HT1080 (cell line): Measurements from ENCODE around the gene CHCHD3. TPM values are rescaled to one million over a fixed set of nuclear protein-coding genes. Genes with fewer than 3 reads are reported as not detected.
"Not testable (repeated sequence)": the region's sequence is repeated elsewhere in the genome, so short reads cannot be mapped to it uniquely, and the experiment has no call there.

ENCODE experiments used
- DNase-seq: peaks from one replicate; pipeline ENCODE4 v3.0.0-alpha.2; 2015; ENCODE audit warnings: low read depth
- total RNA-seq: library from RNA; depleted of rRNA; stranded (reverse); fragments of >200 nt; shearing (Covaris generic); gene quantifications from 2 replicates; pipeline ENCODE4 v1.2.3, GENCODE V29; 2014

CHCHD3 gene
- total RNA-seq, 1 experiment from 2014 or later: 148 TPM

- DNase-seq: no peak
These were observed 128.4 kb downstream of the CHCHD3 start for GRCh38 chr7:132953468-132953867.

- no peak for DNase-seq
These were observed 131.2 kb downstream of the CHCHD3 start for GRCh38 chr7:132950725-132951124.

- DNase-seq: no peak
These were observed 134.9 kb downstream of the CHCHD3 start for GRCh38 chr7:132947011-132947410.

DNA sequence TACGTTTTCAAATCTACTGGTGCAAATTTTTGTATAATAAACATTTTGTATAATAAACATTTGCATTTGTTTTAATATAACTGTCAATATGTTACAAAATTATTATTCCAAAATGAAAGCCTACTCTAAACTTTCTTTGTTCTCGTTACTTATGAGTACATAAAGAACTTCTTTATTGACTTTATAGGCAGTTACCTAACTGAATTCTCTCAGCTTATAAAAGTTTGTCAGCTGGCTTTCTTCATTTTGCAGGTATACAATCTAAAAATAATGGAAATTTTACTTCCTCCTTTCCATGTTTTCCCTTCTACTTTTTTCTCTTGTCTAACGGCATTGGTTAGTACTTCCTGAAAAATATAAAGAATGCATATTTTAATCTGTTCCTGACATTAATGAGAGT, 137.1 kb downstream of the CHCHD3 start:
- no peak for DNase-seq

- no peak for DNase-seq
These were observed 138.2 kb downstream of the CHCHD3 start for GRCh38 chr7:132943645-132944044.

- no peak for DNase-seq
These were observed 139.2 kb downstream of the CHCHD3 start for GRCh38 chr7:132942701-132943100.

DNA sequence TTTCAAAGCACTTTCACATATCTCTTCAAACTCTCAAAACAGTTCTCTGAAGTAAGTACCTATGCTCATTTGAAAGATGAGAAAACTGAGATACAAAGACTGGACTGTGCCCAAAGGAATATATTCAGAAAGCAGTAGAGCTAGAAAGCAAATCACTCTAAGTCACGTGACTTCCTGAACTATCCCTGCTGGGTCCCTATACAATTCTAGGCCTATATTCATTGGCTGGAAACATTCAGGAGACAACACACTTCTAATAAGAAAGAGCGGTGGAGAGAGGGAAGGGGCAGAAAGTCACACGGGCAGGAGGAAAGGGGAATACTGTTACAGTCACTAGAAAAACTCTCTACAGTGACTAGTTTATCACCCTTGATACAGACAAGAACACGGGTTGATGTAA, 140.0 kb downstream of the CHCHD3 start:
- DNase-seq: no peak

- no peak for DNase-seq
These were observed 140.5 kb downstream of the CHCHD3 start for GRCh38 chr7:132941428-132941827.

DNA sequence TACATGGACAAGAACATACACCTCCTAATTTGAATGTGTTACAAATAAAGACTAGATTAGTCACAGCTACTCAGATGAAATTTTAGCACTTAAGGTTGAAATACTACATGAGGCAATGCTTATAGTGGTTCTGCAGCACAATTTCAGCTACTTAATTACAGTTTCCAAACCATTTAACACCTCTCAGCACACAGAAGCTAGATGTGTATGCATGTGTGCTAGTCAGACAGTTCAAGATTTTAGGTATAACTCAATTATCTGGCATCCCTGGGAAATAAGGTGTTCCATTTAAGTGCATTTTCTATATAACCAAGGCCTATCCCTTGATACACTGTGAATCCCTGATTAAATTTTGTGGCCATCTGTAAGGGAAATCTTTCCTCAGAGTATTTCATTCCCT, 141.8 kb downstream of the CHCHD3 start:
- no peak for DNase-seq

DNA sequence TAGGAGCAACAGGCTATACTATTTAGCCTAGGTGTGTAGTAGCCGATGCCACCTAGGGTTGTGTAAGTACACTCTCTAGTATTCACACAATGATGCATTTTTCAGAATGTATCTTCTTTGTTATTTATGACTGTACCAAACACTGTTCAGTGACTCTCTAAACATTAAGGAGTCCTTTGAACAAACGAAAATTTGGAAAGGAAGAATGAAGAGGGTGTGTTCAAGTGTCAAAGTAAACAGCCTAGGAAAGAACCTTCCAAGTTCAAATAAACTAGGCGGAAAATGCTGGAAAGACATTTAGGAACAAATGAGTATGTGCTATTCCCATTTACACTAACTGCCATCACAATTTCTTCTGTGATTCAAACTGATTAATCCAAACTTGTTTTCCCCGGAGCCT, 142.4 kb downstream of the CHCHD3 start:
- no peak for DNase-seq

- no peak for DNase-seq
These were observed 144.6 kb downstream of the CHCHD3 start for GRCh38 chr7:132937286-132937685.

DNA sequence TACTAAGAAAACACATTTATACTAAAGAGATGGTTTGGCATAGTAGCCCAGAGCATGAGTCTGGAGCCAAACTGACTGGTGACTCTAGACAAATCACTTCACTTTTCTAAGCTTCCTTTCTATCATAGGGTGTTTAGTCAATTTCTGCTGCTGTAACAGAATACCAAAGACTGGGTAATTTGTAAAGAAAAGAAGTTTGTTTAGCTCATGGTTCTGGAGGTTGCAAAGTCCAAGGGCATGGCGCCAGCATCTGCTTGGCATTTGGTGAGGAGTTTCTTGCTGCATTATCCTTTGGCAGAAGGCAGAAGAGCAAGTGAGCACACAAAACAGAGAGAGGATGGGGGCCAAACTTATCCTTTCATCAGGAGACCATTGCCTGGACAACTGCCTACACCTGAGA, 146.3 kb downstream of the CHCHD3 start:
- DNase-seq: no peak

DNA sequence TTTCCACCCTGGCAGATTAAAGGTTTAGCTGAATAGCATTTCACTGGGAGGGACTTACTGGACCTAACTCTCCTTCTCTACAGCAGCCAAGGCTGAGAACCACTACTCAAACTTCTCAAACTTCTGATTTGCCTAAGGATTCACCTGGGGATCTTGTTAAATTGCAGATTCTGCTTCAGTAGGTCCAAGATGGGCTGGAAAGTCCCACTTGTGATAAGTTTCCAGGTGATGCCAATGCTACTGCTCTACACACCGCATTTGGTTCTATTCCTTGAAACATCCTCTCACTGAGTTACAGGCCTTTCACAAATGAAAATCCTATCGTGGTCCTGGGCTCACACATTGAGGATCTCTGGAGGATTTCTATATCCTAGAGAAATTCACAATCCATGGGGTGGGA, 147.9 kb downstream of the CHCHD3 start:
- DNase-seq: no peak

DNA sequence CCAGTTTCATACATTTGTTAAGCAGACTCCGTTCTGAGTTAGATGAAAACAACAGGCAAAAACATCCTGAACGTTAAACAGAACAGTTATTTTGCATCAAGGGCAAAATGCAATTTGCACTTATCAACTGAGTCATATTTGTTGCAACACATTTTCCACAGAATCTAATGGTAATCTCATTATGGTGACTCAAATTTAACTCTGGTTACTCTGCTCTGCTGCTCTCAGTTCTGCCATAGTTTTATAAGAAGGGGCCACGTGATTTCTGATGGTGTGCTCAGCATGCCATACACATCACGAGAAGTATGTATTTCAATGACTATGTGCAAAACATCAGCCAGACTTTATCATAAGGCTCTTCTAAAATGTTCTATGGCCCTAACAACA, 148.8 kb downstream of the CHCHD3 start:
- peak; percentile 6 for DNase-seq

DNA sequence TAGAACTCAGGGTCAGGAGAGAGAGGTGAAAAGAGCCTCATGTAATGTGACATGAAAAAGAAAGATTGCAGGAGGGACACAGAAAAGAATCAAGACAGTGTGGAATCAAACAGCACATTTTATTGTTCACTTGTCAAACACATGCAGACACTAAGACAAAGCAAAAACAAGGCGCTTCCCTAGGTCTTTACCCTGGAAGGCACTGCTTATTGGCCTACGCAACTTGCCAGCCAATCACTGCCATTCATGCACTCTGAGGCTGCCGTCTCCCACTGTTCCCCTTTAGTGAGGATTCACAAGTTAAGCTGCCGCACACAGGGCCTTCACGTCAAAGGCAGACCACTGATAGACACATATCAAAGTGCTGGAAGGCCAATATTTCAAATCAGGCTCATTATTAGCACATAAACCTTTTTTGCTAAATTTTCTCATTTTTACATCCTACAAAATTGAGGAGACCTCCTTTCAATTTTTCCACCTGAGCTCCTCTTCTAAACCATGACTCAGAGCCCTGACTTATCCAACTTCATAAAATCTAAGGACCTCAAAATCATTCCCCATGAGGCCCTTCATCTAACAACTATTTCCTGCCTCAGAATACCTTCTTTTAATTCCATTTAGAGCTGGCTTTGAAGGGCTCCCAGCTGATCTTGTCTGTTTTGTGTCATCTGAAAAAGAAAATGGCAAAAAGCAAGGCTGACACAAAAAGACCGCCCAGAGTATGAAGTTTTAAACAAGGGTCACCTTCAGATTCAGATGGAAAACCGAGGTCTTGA, 149.4 kb downstream of the CHCHD3 start:
- DNase-seq: no peak

DNA sequence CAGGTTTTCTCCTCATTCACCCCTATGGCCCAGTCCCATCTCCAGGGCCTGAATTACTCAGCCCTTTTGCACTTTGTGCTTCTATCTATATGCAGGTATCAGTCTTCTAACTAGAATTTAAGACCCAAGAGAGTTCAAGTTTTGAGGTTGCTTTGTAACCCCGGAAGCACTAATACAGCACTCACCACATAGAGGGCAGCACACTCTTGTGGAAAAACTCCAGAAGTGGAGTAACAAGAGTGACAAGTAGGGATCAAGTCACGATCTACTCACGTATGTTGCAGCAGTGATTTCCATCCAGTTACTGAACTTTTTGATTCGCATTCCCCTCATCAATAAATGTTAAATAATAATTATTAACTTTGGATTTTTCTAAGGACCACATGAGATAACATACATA, 151.0 kb downstream of the CHCHD3 start:
- DNase-seq: no peak

- DNase-seq: not testable (repeated sequence)
These were observed 151.9 kb downstream of the CHCHD3 start for GRCh38 chr7:132929944-132930343.

DNA sequence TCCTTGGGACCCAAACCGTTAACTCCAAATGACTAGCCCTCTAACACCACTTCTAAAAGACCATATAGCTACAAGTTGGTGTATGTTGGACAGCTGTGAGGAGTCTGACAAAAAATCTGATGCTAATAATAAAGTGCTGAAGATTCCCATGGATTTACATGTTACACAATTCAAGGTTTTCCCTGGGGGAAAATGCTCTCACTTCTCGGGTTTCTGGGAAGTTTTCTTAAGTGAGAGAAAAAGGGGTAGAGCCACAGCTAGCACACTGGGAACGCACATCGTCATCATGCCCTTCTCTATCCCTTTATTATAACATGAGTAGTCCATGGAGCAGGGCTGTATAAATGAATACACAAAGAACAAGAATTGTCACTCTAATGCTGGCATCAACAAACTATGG, 162.1 kb downstream of the CHCHD3 start:
- no peak for DNase-seq

DNA sequence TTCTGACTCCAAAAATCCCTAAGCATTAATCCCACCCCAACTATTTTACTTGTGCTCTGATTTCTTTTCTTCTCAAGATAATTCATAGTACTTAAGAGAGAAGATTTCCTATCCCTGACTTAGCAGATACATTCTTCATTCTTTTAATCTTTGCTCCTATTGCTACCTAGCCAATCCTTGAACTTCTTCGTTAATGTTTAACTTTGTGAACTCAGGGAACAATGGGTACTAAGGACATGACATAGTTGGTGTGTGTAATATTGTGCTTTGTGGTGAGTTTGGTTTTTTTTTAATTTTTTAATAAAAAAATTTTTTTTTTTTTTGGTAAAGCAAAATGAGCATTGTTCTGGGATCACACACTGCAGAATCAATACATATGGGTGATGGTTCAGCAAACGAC, 166.2 kb downstream of the CHCHD3 start:
- no peak for DNase-seq

GRCh38 chr7:132910657-132911056, 171.2 kb downstream of the CHCHD3 start:
- no peak for DNase-seq

GRCh38 chr7:132907380-132907940, 174.4 kb downstream of the CHCHD3 start:
- no peak for DNase-seq

GRCh38 chr7:132906193-132906835, 175.6 kb downstream of the CHCHD3 start:
- no peak for DNase-seq

GRCh38 chr7:132905136-132905535, 176.8 kb downstream of the CHCHD3 start:
- not testable (repeated sequence) for DNase-seq
